SH-SY5Y (cell line): ENCODE measurements around the gene UBL7.

Experiments
- GATA2 ChIP-seq: IDR thresholded peaks from 2 replicates; pipeline ENCODE4 v1.6.1; 2011; ENCODE audit warnings: mild to moderate bottlenecking, low read depth, low read length
- GATA3 ChIP-seq: IDR thresholded peaks from 2 replicates; pipeline ENCODE4 v1.6.1; 2011; ENCODE audit warnings: low read depth, mild to moderate bottlenecking, low read length, moderate library complexity

GRCh38 chr15:74451322-74451721 lies 9.6 kb downstream of the UBL7 start:
- TF ChIP-seq GATA3 (no peak), GATA2 (no peak)
